Cerebellar nuclear complex (tissue), 1 donor: ENCODE results near the gene XXYLT1.
"Not testable (repeated sequence)": the region's sequence is repeated elsewhere in the genome, so short reads cannot be mapped to it uniquely, and the experiment has no call there.

Experiments
- DNase-seq, 2 experiments: peaks; one replicate each; lab custom pipeline; 2025; lab: John Stamatoyannopoulos, UW

Gene XXYLT1

DNA sequence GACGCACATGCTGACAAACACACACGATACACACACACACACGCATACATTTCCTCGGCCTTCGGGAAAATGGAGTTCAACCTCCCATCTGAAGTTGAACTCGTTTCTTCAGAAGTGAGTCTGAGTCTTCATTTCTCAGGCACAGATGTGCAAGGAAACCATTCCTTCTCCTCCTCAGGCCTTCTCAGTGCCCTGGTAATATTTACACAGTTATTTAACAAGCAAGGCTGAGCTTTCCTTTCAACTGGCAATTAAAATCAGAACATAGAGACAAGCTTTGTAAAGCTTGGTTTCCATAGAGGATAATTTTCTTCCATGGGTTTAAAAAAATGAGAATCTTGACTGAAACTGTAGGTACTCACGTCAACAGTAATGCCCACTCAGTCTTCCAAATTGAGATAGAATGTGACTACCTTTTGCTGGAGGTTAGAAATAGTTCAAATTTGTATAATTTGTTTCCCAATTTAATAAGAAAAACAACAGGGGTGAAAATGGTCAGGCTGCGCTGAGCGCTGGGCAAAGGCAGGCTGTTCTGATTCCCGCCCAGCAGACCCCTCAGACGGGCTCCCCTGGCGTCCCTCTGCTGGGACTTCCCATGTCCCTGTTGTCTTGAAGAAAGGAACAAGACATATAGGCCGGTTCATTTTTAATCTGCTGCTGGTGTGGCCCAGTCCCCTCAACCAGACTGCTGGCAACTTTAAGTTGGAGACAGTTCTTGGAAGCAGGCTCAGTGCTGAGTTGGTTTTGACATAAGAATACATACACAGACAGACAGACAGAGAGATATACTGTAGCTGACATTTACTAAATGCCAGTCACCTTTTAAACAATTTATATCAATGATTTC is 174.3 kb downstream of the XXYLT1 start:
- DNase-seq, result no peak

DNA sequence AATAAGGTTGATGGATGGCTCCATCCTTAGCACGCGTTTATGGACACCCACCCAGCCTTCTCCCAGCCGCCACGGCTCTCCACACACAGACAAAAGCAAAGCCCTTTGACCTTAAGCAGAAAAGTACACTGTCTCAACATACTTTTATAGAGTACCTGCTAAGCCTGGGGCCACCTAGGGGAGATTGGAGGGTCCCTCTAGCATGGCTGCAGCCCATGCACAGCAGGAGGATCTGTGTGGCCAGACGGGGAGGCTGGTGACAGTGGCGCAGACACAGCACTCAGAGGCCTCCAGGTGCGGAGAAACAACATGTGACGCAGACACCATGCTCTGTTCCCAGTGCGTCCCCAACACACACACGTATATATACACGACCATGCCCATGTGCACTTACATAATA is 174.9 kb downstream of the XXYLT1 start:
- no peak for DNase-seq

DNA sequence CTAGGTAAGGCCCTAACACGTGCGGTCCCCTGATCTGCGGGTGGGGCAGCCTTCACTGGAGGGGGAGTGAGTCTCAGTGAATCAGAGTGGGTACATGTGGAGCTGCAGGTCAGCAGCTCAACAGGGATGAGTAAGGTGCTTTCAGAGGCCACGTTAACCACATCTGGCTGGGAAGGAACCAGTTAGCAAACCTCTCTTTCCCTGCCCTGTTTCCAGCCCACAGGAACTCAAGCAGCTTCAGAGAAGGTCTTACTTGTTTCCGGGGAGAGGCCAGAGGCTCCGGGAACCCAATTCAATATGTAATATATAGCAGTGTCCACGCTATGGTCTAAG is 175.3 kb downstream of the XXYLT1 start:
- no peak for DNase-seq

DNA sequence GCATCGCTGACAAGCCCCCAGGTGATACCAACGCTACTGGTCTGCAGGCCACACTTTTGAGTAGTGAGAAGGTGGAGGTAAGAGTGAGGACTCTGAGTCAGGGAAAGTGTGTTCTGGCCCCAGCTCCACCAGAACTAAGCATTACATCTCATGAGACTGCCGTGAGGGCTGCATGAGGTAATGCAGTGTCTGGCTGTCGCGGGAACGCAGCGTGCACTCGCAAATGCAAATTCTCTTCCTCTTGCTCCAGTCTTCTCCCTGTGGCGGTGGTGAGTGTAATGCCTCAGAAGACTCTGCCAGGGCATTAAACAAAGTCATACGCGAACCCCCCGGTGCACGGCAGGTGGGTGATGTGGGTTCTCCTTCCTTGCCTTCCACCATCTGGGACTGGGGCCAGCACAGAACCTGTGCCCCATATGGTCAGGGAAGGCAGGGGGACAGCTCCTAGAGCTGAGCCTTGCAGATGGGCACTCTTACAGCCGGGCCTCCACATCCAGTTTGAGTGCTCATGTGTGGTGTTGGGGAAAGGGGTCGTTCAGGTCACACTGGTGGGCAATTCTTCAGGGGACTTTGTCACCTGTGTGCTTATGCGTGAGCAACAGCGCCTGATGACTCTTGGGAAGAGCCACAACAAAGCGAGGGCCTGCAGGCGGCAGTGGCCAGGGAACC is 175.8 kb downstream of the XXYLT1 start:
- DNase-seq, result peak in 1 of 2 experiments; percentile 10

DNA sequence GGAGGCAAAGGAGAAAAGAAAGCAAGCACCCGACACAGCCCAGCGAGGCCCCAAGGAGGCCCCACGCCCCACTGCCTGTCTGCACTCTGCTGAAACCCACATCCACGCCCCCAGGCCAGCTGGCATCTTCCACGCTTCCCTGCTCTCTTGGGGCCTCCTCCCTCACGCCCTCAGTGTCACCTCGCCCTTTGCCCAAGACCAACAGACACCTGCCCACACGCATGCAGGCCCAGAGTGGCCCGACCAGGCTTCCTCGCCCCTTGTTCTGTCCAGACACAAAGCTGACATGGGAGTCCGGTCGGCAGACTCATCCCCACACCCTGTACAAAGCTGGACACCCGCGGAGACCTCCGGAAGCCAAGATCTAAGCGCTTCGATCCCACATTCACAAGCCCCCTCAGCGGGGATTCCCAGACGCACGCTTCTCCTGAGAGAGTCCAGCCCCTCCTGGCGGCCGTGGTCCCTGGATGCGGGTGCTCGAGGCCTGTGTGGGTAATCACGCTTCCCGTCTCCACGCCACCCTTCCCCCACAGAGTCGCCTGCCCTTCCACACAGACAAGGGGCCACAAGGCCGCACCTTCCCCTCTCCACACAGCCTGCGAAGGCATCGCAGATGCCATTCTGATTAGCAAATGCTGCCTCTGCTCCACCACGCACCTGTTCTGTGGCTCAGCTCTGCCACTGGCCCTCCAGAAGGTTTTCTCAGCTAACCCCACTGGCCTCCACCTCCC is 176.6 kb downstream of the XXYLT1 start:
- DNase-seq, result no peak

DNA sequence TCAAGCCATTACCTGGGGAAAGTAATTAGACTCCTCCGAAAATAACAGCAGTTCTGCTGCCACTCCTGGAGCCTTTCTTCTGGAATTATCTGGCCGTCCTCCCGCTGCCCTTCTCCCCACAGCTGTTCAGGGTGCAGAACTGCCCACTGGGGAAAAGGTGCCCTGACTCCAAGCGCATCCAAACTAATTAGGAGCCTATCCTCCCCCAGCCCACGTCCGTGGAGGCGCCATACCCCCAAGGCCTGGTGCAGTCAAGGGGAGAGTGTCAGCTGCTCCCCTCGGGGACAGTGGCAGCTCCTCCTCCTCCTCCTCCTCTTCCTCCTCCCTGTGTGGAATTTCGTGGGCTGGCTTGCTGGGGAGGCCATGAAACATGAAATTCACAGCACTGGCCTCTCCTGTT is 177.2 kb downstream of the XXYLT1 start:
- DNase-seq, result no peak

DNA sequence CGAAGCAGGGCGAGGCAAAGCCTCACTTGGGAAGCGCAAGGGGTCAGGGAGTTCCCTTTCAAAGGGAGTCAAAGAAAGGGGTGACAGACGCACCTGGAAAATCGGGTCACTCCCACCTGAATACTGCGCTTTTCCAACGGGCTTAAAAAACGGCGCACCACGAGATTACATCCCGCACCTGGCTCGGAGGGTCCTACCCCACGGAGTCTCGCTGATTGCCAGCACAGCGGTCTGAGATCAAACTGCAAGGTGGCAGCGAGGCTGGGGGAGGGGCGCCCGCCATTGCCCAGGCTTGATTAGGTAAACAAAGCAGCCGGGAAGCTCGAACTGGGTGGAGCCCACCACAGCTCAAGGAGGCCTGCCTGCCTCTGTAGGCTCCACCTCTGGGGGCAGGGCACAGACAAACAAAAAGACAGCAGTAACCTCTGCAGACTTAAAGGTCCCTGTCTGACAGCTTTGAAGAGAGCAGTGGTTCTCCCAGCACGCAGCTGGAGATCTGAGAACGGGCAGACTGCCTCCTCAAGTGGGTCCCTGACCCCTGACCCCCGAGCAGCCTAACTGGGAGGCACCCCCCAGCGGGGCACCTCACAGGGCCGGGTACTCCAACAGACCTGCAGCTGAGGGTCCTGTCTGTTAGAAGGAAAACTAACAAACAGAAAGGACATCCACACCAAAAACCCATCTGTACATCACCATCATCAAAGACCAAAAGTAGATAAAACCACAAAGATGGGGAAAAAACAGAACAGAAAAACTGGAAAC is 182.9 kb downstream of the XXYLT1 start:
- not testable (repeated sequence) for DNase-seq

DNA sequence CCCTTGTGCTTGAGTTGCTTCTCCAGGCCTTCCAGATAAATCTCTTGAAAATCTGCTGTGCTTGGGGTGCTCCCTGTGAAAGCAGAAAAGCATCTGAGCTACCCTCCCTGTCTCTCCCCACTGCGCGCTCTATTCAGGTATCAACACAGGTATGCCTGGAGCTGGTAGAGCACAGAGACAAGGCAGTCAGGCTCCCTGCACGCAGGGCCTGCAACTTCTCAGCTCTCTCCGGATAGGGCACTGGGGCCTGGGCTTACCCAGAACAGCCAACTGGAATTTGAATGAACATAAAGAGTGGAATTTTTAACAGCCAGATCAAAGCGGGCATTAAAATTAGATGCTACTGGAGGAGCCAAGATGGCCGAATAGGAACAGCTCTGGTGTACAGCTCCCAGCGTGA is 183.6 kb downstream of the XXYLT1 start:
- DNase-seq, result no peak

DNA sequence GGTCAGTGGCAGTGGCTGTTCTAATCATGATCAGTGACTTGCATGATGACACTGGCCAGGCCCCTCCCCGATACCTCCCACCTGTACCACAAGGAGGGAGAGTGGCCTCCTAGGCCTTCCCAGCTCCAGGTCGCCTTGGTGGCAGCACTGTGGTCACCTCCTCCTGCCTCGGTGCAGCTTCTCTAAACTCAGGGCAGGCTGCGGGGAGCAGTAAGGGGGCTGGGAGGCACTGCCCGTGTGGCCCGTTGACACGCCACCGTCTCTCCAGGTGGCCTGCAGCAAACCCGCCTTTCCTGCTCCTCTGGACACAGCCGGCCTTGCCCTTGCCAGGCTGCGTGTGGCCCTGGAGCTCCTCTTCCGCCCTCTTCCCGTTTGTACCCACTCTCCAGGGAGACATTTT is 184.1 kb downstream of the XXYLT1 start:
- no peak for DNase-seq

DNA sequence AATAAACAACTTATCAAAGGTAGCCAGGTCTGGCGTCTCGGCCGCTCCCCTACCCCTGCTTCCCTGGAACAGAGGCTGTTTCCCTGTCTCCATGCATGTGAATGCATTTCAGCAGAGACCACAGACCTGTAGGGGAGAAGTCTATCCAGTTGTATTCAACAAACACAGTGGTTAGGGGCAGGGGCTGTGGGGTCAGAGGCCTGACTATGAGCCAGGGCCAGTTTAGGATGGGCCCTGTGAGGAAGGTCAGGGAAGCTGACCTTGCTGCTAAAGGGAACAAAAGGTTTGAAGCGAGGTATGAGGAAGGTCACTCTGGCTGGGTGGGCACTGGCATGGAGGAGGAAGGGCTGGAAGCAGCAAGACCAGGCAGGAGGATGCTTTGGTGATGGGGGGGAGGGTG is 184.6 kb downstream of the XXYLT1 start:
- DNase-seq, result no peak

DNA sequence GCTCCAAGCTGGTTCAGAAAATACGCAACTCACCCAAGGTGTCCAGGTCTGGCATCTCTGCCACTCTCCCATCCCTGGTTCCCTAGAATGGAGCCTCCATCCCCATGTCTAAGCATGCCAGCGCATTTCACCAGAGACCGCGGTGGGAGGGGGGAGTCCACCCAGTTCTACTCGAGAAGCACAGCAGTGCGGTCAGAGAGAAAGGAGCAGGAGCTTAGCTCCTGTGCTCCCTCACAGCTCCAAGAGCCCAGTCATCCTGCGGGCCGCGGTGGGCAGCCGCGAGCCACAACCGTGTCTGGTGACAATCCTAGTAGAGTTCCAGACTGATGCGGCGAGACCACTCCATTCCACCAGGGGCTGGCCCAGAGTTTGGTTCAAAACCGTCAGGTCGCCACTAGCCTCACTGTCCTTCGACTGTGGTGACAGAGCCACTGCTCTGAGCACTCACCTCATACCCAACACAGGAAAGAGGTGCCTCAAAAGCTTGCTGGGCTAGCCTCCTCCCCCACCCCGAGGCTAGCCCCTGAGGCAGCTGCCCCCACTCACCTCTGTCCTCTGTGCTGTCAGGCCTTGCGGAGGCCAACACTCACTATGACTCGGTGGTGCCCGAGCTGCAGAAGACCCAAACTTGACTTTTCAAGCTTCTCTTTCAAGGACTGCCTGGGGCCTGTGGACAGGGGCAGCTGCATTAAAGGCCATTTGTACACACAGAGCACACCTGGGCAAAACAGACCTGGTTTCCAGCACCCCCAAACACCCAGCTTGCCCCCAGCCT is 185.4 kb downstream of the XXYLT1 start:
- DNase-seq, result no peak

DNA sequence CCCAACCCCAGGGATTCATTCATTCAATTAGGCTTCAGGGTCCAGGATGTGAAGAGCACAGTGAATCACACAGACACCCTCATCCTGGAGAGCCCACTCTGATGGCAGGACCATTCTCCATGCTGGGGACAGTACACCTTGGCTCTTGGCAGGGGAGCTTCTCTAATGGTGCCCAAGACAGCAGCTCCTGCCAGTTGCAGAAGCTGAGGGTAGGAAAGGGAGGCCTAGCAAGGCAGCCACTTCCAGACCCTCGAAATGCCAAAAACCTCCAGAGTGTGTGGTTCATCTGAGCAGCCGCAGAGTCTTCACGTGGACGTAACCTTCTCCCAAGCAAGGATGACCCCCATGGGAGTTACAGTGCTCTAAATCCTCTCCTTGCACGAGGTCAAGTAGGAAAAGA is 186.2 kb downstream of the XXYLT1 start:
- DNase-seq, result no peak

DNA sequence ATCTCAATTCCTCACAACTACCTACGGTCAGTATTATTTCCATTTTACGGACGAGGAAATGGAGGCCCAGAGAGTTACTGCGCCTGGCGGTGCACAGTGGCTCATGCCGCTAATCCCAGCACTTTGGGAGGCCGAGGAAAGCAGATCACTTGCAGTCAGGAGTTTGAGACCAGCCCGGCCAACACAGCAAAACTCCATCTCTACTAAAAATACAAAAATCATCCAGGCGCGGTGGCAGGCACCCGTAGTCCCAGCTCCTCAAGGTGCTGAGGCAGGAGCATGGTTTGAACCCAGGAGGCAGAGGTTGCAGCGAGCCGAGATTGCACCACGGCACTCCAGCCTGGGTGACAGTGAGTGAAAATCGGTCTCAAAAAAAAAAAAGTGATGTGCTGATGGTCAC is 187.3 kb downstream of the XXYLT1 start:
- no peak for DNase-seq

DNA sequence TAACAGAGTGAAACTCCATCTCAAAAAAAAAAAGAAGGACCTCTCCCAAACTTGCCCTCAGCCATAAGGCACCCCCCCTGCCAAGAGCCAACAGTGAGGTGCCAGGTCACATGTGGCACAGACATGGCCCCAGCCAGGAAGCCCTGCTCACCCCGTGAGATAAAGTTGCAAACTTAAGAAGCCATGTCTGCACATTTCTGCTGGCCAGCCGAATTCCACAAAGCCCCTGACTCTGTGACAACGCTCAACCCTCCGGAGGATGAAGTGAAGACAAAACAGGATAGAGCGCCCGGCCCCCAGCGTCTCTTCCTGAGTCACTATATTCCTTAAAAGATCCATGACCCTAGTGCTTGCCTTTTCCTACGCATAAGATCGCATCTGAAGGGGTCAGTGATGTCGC is 188.1 kb downstream of the XXYLT1 start:
- DNase-seq, result no peak

DNA sequence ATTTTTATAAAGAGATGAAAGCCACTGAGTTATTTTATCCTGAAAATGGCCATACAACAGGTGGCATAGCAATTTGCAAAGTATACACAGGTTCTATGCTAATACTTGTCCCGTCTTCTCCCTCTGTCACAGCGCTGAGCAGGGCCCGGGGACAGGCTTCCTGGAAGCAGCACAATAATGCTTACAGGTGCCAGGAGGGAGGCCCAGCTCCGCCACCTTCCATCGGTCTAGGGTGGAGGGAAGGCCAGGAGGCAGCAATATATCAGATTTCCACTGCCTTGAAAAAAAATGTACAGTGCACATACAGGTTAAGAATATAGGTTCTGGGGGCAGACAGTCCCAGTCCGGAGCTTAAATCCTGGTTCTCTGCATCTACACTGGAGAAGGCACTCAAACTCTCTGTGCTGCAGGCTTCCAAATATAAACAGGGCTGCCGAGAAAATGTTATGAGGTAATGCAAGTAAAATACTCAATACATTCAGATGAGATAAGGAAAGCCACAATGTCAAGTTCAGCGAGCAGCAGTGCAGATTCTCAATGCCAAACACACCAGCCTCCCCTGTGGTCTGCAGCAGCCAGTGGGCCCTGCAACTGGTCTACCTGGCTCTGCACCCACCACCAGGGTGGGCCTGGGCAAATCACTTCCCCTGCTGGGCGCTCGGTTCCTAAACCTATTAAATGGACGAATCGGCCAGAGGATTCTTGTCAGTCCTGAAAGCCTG is 189.6 kb downstream of the XXYLT1 start:
- DNase-seq, result no peak

DNA sequence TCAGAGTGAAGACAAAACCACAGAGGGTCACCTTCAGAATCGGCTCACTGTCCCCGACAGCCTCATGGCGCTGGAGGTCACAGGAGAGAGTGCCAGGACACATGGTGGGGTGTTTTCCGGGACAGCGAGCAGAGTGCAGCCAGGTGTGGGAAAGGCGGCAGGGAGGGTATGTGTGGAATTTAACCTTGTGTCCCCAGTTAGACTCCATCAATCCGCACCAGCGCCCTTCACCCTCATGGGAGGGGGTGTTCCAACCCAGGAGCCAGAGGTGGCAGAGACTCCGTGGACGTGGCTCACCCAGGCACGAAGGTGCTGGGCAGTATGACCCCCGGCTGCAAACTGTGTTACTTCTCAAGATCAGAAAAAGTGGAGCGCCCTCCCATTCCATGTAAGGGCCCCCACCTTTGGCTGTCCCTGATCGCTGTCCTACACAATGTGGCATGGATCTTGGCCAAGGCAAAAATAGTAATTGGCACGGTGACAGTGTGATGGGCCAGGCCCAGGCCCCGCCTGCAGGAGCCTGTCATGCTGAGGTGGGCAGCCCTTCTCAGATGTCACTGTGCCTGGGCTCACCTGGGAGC is 190.3 kb downstream of the XXYLT1 start:
- no peak for DNase-seq

DNA sequence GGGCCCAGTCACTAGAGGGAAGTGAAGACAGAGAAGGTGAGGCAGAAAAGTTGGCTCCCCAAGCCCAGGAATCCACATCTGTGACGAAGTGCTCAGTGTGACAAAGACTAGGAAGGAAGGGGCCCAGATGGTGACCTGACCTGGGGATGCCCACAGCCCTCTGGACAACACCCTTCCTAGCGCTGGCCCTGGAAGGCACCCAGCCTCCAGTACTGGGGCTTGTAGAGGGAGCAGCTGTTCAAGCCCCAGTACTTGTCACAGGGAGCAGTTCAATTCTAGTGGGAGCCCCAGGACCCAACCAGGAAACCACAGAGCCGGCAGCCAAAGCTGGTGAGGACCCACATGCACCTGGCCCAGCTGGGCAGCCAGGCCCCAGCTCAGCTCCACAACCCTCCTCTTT is 190.8 kb downstream of the XXYLT1 start:
- no peak for DNase-seq

DNA sequence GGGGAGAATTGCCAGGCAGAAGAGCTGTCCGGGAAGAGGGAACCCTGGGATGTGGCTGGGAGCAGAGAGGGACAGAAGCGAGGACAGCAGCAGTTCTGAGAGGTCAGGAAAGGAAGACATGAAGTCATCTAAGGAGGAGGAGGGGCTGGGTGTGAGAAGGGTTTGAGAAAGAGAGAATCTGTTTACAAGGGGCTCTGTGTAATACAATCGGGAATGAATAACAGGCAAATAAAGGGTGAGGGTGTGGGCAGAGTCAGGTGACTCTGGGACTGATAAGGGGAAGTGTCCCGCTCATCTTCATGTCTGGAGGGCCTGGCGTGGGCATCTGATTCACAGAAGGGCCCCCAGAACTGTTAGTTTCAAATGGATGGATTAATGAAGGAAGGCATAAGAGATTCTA is 191.3 kb downstream of the XXYLT1 start:
- no peak for DNase-seq

DNA sequence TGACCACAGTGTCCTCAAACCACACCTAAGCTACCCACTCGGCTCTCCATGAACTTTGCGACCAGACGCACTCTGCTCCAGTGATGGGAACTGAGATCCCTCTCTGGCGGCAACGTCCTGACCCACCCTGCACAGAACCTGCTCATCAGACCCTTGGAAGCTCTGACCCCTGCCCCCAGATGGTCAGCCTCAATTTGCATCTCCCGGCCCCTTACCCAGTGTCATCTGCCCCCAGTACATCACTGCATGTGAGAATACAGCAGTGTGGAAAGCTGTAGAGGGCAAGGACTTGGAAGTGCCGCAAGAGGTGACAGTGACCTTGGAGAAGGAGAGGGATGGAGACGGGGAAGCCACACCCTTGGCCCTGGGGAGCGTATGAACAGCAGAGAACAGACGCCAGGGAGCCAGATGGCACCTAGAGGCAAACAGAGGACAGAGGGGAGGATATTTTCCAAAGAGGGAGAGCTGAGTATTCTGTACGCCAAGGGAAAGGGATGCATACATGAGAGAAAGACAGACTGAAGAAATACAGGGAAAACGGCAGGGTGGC is 192.0 kb downstream of the XXYLT1 start:
- DNase-seq, result no peak
